ENCODE measurements around the gene PAPPA2.

Gene PAPPA2

DNA sequence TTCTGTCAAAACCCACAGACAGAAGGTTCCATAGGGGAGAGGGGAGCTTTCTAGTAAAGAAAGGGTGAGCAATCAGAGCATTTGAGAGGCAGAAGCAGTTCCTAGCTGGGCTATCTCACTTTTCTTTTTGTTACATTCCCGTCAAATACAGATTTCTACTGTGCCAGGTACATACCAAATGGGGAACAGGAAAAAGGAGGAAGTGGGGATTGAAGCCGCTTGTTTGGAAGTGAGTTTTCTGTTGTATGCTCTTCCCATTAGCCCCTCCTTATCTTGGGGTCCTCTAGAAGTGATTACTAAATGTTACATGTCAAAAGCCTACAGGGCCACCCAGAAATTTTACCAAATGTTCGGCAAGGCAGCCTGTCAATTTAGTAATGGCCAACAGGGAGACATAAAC is 116.1 kb downstream of the PAPPA2 start (continued):
- TF ChIP-seq ZFP3 (tag by site-specific recombination; IDR thresholded peaks at IDR 0.05; ENCODE audit: low read depth): no peak
- no peak for TF ChIP-seq ZNF571 (tag by site-specific recombination; IDR thresholded peaks at IDR 0.05)

DNA sequence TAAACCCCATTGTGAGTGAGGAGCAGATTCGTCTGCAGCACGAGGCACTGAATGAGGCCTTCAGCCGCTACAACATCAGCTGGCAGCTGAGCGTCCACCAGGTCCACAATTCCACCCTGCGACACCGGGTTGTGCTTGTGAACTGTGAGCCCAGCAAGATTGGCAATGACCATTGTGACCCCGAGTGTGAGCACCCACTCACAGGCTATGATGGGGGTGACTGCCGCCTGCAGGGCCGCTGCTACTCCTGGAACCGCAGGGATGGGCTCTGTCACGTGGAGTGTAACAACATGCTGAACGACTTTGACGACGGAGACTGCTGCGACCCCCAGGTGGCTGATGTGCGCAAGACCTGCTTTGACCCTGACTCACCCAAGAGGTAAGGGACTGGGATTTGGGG is 132.2 kb downstream of the PAPPA2 start:
- H3K4me1 ChIP-seq (ENCODE audit: control insufficient read depth, insufficient read depth, low read length): no peaks in the 10 kb centered on the region
- ChIA-PET CTCF (no interaction called here), POLR2A (no interaction called here)

DNA sequence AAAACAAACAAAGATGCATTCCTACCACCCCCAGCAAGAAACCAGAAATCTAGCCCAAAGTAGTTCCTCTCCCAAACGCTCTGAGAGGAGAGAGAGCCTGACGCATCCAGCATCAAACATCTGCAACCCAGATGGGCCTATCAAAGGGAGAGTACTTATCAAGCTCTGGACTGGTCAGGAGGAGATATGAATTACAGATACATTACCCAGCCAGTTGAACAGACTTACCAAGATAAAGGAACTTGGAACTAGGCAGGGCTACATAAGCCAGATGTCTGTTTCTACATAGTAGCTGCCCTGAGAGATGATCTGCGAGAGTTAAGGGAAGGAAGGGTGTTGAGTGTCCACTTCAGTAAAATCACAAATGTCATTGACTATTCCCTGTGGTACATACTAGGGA is 138.4 kb downstream of the PAPPA2 start:
- H3K27ac ChIP-seq (ENCODE audit: extremely low read depth, low read depth, low read length): no peak overlapping the region
- no peaks in the 10 kb centered on the region for H3K9me3 ChIP-seq (ENCODE audit: control insufficient read depth, insufficient read depth, low read depth, low read length)
- H3K36me3 ChIP-seq (ENCODE audit: control insufficient read depth in 2 of 2, insufficient read depth in 1 of 2, low read length in 2 of 2): no peaks in the 10 kb centered on the region
- POLR2A ChIA-PET: no interaction called here
- CTCF ChIA-PET: interaction anchor here (0.7 kb wide), 1 partner anchor 710 kb away, joined by 3 read pairs; no protein-coding TSS in a partner anchor
- H3K4me3 ChIP-seq (ENCODE audit: low read depth, low read length): no peak overlapping the region
- H3K4me1 ChIP-seq (ENCODE audit: control insufficient read depth, insufficient read depth, low read length): no peaks in the 10 kb centered on the region
- no peak for TF ChIP-seq ZNF768 (tag by site-specific recombination; IDR thresholded peaks at IDR 0.05)
- no peak for TF ChIP-seq ZNF530 (tag by site-specific recombination; IDR thresholded peaks at IDR 0.05; ENCODE audit: low read depth)
- no peak for TF ChIP-seq HOXC10 (CRISPR knock-in tag; IDR thresholded peaks at IDR 0.05)
- no peak for TF ChIP-seq OSR2 (tag by site-specific recombination; IDR thresholded peaks at IDR 0.05)
- TF ChIP-seq, protein P1, sequence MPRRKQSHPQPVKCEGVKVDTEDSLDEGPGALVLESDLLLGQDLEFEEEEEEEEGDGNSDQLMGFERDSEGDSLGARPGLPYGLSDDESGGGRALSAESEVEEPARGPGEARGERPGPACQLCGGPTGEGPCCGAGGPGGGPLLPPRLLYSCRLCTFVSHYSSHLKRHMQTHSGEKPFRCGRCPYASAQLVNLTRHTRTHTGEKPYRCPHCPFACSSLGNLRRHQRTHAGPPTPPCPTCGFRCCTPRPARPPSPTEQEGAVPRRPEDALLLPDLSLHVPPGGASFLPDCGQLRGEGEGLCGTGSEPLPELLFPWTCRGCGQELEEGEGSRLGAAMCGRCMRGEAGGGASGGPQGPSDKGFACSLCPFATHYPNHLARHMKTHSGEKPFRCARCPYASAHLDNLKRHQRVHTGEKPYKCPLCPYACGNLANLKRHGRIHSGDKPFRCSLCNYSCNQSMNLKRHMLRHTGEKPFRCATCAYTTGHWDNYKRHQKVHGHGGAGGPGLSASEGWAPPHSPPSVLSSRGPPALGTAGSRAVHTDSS (tag by site-specific recombination; IDR thresholded peaks at IDR 0.05): no peak
- TF ChIP-seq MZF1 (tag by site-specific recombination; IDR thresholded peaks at IDR 0.05; ENCODE audit: borderline replicate concordance): no peak
- TF ChIP-seq ZNF747 (tag by site-specific recombination; IDR thresholded peaks at IDR 0.05): no peak
- no peak for TF ChIP-seq ZNF132 (tag by site-specific recombination; IDR thresholded peaks at IDR 0.05; ENCODE audit: borderline replicate concordance)
- TF ChIP-seq MEIS1 (CRISPR knock-in tag; IDR thresholded peaks at IDR 0.05; ENCODE audit: borderline replicate concordance): no peak
- TF ChIP-seq OVOL3 (tag by site-specific recombination; IDR thresholded peaks at IDR 0.05): no peak
- TF ChIP-seq ZNF19 (tag by site-specific recombination; IDR thresholded peaks at IDR 0.05; ENCODE audit: low read depth): no peak

More for the DNA sequence above, 132.2 kb downstream of the PAPPA2 start:
- Histone ChIP-seq H3K36me3 (ENCODE audit: control insufficient read depth in 2 of 2, insufficient read depth in 1 of 2, low read length in 2 of 2) (no peaks in the 10 kb centered on the region), H3K4me3 (ENCODE audit: low read depth, low read length) (no peak overlapping the region), H3K27ac (ENCODE audit: extremely low read depth, low read depth, low read length) (no peak overlapping the region), H3K9me3 (ENCODE audit: control insufficient read depth, insufficient read depth, low read depth, low read length) (no peaks in the 10 kb centered on the region)
- TF ChIP-seq ZFHX2 (tag by site-specific recombination; conservative IDR thresholded peaks at IDR 0.05) (no peak), BCL11B (tag by site-specific recombination; IDR thresholded peaks at IDR 0.05; ENCODE audit: low read depth) (no peak), ZNF416 (tag by site-specific recombination; IDR thresholded peaks at IDR 0.05) (no peak), ZBTB20 (tag by site-specific recombination; IDR thresholded peaks at IDR 0.05) (no peak), ZNF747 (tag by site-specific recombination; IDR thresholded peaks at IDR 0.05) (no peak)
- TF ChIP-seq, protein P2, sequence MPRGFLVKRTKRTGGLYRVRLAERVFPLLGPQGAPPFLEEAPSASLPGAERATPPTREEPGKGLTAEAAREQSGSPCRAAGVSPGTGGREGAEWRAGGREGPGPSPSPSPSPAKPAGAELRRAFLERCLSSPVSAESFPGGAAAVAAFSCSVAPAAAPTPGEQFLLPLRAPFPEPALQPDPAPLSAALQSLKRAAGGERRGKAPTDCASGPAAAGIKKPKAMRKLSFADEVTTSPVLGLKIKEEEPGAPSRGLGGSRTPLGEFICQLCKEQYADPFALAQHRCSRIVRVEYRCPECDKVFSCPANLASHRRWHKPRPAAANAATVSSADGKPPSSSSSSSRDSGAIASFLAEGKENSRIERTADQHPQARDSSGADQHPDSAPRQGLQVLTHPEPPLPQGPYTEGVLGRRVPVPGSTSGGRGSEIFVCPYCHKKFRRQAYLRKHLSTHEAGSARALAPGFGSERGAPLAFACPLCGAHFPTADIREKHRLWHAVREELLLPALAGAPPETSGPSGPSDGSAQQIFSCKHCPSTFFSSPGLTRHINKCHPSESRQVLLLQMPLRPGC (tag by site-specific recombination; IDR thresholded peaks at IDR 0.05): no peak
- TF ChIP-seq, protein P3, sequence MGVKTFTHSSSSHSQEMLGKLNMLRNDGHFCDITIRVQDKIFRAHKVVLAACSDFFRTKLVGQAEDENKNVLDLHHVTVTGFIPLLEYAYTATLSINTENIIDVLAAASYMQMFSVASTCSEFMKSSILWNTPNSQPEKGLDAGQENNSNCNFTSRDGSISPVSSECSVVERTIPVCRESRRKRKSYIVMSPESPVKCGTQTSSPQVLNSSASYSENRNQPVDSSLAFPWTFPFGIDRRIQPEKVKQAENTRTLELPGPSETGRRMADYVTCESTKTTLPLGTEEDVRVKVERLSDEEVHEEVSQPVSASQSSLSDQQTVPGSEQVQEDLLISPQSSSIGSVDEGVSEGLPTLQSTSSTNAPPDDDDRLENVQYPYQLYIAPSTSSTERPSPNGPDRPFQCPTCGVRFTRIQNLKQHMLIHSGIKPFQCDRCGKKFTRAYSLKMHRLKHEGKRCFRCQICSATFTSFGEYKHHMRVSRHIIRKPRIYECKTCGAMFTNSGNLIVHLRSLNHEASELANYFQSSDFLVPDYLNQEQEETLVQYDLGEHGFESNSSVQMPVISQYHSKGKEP (tag by site-specific recombination; IDR thresholded peaks at IDR 0.05): no peak
- TF ChIP-seq, protein P4, sequence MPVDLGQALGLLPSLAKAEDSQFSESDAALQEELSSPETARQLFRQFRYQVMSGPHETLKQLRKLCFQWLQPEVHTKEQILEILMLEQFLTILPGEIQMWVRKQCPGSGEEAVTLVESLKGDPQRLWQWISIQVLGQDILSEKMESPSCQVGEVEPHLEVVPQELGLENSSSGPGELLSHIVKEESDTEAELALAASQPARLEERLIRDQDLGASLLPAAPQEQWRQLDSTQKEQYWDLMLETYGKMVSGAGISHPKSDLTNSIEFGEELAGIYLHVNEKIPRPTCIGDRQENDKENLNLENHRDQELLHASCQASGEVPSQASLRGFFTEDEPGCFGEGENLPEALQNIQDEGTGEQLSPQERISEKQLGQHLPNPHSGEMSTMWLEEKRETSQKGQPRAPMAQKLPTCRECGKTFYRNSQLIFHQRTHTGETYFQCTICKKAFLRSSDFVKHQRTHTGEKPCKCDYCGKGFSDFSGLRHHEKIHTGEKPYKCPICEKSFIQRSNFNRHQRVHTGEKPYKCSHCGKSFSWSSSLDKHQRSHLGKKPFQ (tag by site-specific recombination; IDR thresholded peaks at IDR 0.05): no peak
